Stimulated activated CD4-positive, alpha-beta T cell treated with anti-CD3 and anti-CD28 coated beads, Interleukin-4, amount 100 ng/mL, for 48 hours (primary cell): ENCODE data around the gene ITPK1.
"Not testable (repeated sequence)": the region's sequence is repeated elsewhere in the genome, so short reads cannot be mapped to it uniquely, and the experiment has no call there.

ENCODE experiments used
- DNase-seq, 2 donors: peaks; one replicate each; pipeline ENCODE4 v3.0.0-alpha.2; 2020; ENCODE audit warnings: low read depth in 2 of 2

Gene ITPK1

GRCh38 chr14:93131257-93131820, 15.6 kb upstream of the ITPK1 start:
- not testable (repeated sequence) for DNase-seq

GRCh38 chr14:93128725-93129459, 13.2 kb upstream of the ITPK1 start:
- DNase-seq, result no peak

- no peak for DNase-seq
These were observed 10.4 kb upstream of the ITPK1 start for GRCh38 chr14:93126111-93126510.

- DNase-seq, result no peak
These were observed 7.1 kb upstream of the ITPK1 start for GRCh38 chr14:93122826-93123225.

GRCh38 chr14:93121030-93121834, 5.5 kb upstream of the ITPK1 start:
- DNase-seq, result no peak

GRCh38 chr14:93120517-93120916, 4.8 kb upstream of the ITPK1 start:
- DNase-seq, result no peak

GRCh38 chr14:93116676-93117200, 1.0 kb upstream of the ITPK1 start:
- DNase-seq, result no peak

GRCh38 chr14:93115069-93115820, 480 bp downstream of the ITPK1 start:
- DNase-seq, result peak; percentile 65 to 83

GRCh38 chr14:93114713-93115068, 1.0 kb downstream of the ITPK1 start:
- peak in 1 of 2 donors; percentile 8 for DNase-seq

GRCh38 chr14:93114068-93114710, 1.5 kb downstream of the ITPK1 start:
- DNase-seq, result no peak

GRCh38 chr14:93113678-93114067, 2.1 kb downstream of the ITPK1 start:
- DNase-seq, result no peak

GRCh38 chr14:93112891-93113677, 2.6 kb downstream of the ITPK1 start:
- DNase-seq, result peak; percentile 67 to 78

GRCh38 chr14:93111541-93111940, 4.2 kb downstream of the ITPK1 start:
- not testable (repeated sequence) for DNase-seq

GRCh38 chr14:93110856-93111419, 4.8 kb downstream of the ITPK1 start:
- DNase-seq, result no peak

GRCh38 chr14:93109572-93110481, 5.9 kb downstream of the ITPK1 start:
- no peak for DNase-seq

- no peak for DNase-seq
These were observed 7.6 kb downstream of the ITPK1 start for GRCh38 chr14:93108105-93108504.

GRCh38 chr14:93107453-93107852, 8.3 kb downstream of the ITPK1 start:
- no peak for DNase-seq

GRCh38 chr14:93106541-93107156, 9.1 kb downstream of the ITPK1 start:
- DNase-seq, result no peak

- not testable (repeated sequence) for DNase-seq
These were observed 9.9 kb downstream of the ITPK1 start for GRCh38 chr14:93105856-93106255.
